Measurements from ENCODE around the gene PHACTR1.
A peak's percentile ranks its signal among the peaks of the same experiment; 100 is the strongest.

The PHACTR1 gene

GRCh38 chr6:13267142-13267651, 550.6 kb downstream of the PHACTR1 start:
- no peak for DNase-seq (ENCODE audit: low spot score)

GRCh38 chr6:13268913-13269518, 552.4 kb downstream of the PHACTR1 start:
- DNase-seq (ENCODE audit: low spot score), result no peak

GRCh38 chr6:13272131-13273046, 555.8 kb downstream of the PHACTR1 start:
- DNase-seq (ENCODE audit: low spot score), result peak; percentile 79

- peak; percentile 35 for DNase-seq (ENCODE audit: low spot score)
These were observed 556.8 kb downstream of the PHACTR1 start for GRCh38 chr6:13273202-13273930.

- DNase-seq (ENCODE audit: low spot score), result peak; percentile 55
These were observed 557.6 kb downstream of the PHACTR1 start for GRCh38 chr6:13273931-13274706.

GRCh38 chr6:13274707-13275434, 558.3 kb downstream of the PHACTR1 start:
- no peak for DNase-seq (ENCODE audit: low spot score)

GRCh38 chr6:13275435-13275989, 558.9 kb downstream of the PHACTR1 start:
- DNase-seq (ENCODE audit: low spot score), result no peak

GRCh38 chr6:13277231-13277630, 560.7 kb downstream of the PHACTR1 start:
- DNase-seq (ENCODE audit: low spot score), result no peak

GRCh38 chr6:13278164-13278563, 561.6 kb downstream of the PHACTR1 start:
- peak; percentile 56 for DNase-seq (ENCODE audit: low spot score)

- DNase-seq (ENCODE audit: low spot score), result no peak
These were observed 562.4 kb downstream of the PHACTR1 start for GRCh38 chr6:13278991-13279390.

GRCh38 chr6:13280254-13280653, 563.7 kb downstream of the PHACTR1 start:
- DNase-seq (ENCODE audit: low spot score), result no peak

- DNase-seq (ENCODE audit: low spot score), result no peak
These were observed 565.1 kb downstream of the PHACTR1 start for GRCh38 chr6:13281686-13282085.

GRCh38 chr6:13282393-13283069, 566.0 kb downstream of the PHACTR1 start:
- no peak for DNase-seq (ENCODE audit: low spot score)

GRCh38 chr6:13283331-13283730, 566.8 kb downstream of the PHACTR1 start:
- DNase-seq (ENCODE audit: low spot score), result no peak

- no peak for DNase-seq (ENCODE audit: low spot score)
These were observed 568.1 kb downstream of the PHACTR1 start for GRCh38 chr6:13284646-13285045.

- DNase-seq (ENCODE audit: low spot score), result no peak
These were observed 569.1 kb downstream of the PHACTR1 start for GRCh38 chr6:13285705-13286104.

- DNase-seq (ENCODE audit: low spot score), result peak; percentile 53
These were observed 569.6 kb downstream of the PHACTR1 start for GRCh38 chr6:13286181-13286580.

GRCh38 chr6:13287104-13287503, 570.5 kb downstream of the PHACTR1 start:
- no peak for DNase-seq (ENCODE audit: low spot score)

GRCh38 chr6:13288481-13288880, 571.9 kb downstream of the PHACTR1 start:
- DNase-seq (ENCODE audit: low spot score), result no peak

- DNase-seq (ENCODE audit: low spot score), result no peak
These were observed 572.4 kb downstream of the PHACTR1 start for GRCh38 chr6:13288969-13289391.

Data from NAMALWA (cell line).